ENCODE data around the gene PDE3A.

Gene PDE3A

GRCh38 chr12:20701106-20701505 lies 332.8 kb downstream of the PDE3A start:
- DNase-seq (ENCODE audit: low read depth in 3 of 3) = no peak

- no peak for DNase-seq (ENCODE audit: low read depth in 3 of 3)
Observed at GRCh38 chr12:20704860-20705259, 336.5 kb downstream of the PDE3A start.

GRCh38 chr12:20711846-20712245 lies 343.5 kb downstream of the PDE3A start:
- DNase-seq (ENCODE audit: low read depth in 3 of 3) = no peak

- DNase-seq (ENCODE audit: low read depth in 3 of 3) = no peak
Observed at GRCh38 chr12:20716037-20716436, 347.7 kb downstream of the PDE3A start.

- DNase-seq (ENCODE audit: low read depth in 3 of 3) = no peak
Observed at GRCh38 chr12:20716985-20717384, 348.6 kb downstream of the PDE3A start.

GRCh38 chr12:20718294-20718693 lies 350.0 kb downstream of the PDE3A start:
- DNase-seq (ENCODE audit: low read depth in 3 of 3) = no peak

GRCh38 chr12:20722142-20722541 lies 353.8 kb downstream of the PDE3A start:
- DNase-seq (ENCODE audit: low read depth in 3 of 3) = no peak

GRCh38 chr12:20731274-20731673 lies 362.9 kb downstream of the PDE3A start:
- DNase-seq (ENCODE audit: low read depth in 3 of 3) = no peak

Measured in stimulated activated CD4-positive, alpha-beta T cell treated with anti-CD3 and anti-CD28 coated beads, TNF-alpha, amount 100 ng/mL, for 48 hours (primary cell).